Frontal cortex (tissue), 4 donors: ENCODE measurements around the gene C6orf15. TPM values are rescaled to one million over a fixed set of nuclear protein-coding genes. Genes with fewer than 3 reads are reported as not detected.

ENCODE experiments used
- DNase-seq, 2 donors: peaks; one replicate each; pipeline ENCODE4 v3.0.0; 2012; ENCODE audit warnings: low spot score in 2 of 2
- FAIRE-seq: peaks from 2 replicates; lab custom pipeline; 2012; peaks lifted over from hg19 to GRCh38; lab: Jason Lieb, UNC
- total RNA-seq: library from RNA; depleted of rRNA; stranded (reverse); fragments of >200 nt; gene quantifications from one replicate; pipeline ENCODE4 v1.2.3, GENCODE V29; 2014
- donor health status: control.
- donor health status: control.
- donor health status: control.

C6orf15 gene
- total RNA-seq, 1 donor from 2014 or later, result not detected

GRCh38 chr6:31132806-31133205, 20.4 kb upstream of the C6orf15 start:
- no peak for DNase-seq
- no peak for FAIRE-seq

GRCh38 chr6:31131595-31131994, 19.2 kb upstream of the C6orf15 start:
- FAIRE-seq (no peak), DNase-seq (no peak)

DNA sequence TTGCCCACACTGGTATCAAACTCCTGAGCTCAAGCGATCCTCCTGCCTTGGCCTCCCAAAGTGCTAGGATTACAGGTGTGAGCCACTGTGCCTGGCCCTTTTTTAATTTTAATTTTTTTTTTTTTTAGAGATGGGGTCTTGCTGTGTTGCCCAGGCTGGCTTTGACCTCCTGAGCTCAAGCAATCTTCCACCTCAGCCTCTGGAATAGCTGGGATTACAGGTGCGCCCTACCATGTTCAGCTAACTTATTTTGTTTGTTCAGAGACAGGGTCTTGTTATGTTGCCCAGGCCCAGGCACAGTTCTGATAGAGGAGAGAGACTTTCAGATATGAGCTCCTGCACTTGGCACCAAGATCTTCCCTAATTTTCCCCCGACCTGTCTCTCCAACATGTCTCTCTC, 18.4 kb upstream of the C6orf15 start:
- FAIRE-seq (no peak), DNase-seq (no peak)

DNA sequence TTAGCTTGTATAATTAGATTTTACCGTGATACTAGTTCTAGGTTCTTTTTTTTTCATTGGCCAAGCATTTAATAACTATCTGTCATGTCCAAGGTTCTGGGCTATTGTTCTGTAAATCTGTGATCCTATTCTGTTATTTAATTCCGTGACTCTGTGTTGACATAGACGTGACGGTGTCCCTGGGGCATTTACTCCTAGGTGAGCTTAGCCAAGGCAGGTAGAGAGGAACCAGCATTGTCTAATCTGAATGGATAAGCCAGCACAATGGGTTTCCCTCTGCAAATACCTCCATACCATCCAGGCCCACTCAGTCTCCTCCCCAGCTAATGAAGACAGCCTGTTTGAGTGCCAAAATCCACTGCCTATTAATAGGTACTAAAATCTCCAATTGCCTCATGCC, 16.8 kb upstream of the C6orf15 start:
- no peak for DNase-seq
- no peak for FAIRE-seq

DNA sequence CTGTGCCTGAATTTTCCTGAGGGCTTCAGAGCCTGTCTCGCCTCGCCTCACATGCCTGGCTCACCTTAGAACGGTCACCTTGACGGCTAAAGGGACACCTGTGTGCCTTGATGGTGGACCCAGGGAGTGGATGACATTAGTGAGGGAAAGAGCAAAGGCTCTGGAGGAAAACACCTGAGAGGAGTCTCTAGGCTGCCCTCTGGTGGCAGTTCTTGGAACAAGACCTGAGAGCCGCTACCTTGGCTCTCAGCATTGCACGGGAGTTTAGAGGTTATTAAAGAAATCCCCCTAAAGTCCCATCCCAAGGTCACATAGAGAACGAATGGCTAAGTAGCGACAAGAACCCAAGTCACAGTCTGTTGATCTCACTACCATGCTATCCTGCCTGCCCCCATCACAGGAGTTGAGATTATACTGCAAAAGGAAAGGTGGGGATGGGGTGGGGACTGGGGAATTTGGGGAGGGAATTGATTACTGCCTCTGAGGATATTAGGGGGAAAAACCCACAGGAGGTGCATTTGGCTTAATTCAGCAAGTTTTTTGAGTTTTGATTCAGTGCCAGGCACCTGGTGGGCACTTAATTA, 15.8 kb upstream of the C6orf15 start:
- DNase-seq, result peak in 1 of 2 donors; percentile 67
- no peak for FAIRE-seq

DNA sequence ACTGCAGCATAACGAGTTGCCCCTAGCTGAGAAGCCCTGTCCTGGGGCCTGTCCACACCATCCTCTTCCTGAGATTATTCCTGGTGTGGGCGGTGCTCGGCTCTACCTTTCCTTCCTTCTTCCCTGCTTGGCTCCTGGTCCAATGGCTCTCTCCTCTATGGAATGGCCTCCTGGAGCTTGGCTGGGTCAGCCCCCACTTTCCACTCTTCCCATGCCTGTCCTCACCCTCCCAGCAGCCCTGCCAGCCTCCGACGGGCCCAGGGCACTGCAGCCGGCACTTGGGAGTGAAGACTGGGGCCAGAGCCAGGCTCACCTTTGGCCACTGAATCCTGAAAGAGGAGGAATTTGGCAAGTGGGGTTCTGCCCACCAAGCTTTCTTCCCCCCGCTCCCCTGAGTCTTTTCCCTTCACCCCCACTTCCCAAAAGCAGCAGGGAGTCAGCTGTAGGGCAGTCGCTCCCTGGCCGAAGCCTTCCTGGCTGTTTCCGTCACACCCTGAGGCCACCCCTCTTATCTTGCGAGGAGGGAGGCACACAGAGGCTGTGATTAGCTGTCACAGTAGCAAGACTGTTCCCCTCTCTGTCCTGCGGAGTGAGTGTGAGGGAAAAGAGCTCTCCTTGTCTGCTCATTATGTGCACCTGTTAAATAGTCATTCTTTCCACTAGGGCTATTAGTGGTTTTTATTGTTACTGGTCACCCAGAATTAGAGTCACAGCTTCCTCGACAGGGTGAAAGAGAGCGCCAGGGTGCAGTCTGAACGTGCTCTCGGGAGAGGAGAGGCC, 14.2 kb upstream of the C6orf15 start:
- no peak for FAIRE-seq
- no peak for DNase-seq

DNA sequence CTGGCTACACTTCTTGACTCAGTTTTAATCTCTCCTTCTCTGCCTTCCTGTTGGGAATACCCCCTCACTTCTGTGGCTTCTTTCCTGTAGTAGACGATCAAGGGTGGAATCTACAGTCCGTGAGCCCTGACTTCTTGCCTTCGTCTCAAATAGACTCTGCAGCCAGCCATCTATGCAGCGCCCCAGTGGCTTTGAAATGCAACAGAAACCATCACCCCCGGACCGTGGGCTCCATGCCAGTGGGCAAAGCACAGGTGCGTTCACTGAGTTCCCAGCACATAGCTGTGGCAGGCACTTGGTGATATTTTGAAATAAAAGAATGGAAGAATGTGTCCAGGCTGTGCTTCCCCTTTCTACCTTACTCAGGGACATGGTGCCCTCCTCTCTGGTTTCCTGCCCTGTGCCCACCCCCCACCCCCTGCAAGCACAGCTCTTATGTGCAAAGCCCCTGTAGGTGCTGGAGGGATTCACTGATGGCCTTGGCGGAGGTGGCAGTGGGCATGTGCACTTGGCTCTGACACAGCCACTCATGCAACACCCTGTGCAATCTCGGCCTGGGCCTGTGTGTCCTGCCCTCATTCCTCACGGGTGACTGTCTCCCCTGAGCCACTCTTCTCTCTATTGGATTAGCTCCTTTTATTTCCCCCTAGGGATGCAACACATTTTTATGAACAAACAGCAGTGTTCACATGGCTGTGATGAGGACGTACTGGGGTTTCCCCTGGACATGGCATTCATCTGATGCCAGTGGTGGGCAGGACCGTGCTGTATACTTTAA, 13.4 kb upstream of the C6orf15 start:
- FAIRE-seq (no peak), DNase-seq (no peak)

DNA sequence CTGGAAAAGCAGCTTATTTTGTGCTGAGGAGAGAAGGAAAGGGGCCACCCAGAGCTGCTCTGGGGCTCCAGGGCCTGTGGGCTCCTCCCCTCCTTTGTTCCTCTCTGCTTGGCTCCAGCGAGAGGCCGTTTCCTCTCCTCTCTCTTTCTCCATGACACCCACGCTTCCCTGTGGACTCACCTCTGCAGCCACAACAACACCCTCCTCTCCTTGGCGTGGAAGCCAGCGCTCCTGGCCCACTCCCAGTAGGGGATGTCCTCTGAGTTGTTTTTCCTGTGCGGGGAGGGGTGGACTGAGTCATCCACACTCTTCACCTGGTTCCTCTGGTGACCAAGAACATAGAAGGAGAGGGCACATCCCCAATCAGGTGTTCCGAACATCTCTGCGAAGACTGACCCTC, 12.8 kb upstream of the C6orf15 start:
- DNase-seq (no peak), FAIRE-seq (no peak)

DNA sequence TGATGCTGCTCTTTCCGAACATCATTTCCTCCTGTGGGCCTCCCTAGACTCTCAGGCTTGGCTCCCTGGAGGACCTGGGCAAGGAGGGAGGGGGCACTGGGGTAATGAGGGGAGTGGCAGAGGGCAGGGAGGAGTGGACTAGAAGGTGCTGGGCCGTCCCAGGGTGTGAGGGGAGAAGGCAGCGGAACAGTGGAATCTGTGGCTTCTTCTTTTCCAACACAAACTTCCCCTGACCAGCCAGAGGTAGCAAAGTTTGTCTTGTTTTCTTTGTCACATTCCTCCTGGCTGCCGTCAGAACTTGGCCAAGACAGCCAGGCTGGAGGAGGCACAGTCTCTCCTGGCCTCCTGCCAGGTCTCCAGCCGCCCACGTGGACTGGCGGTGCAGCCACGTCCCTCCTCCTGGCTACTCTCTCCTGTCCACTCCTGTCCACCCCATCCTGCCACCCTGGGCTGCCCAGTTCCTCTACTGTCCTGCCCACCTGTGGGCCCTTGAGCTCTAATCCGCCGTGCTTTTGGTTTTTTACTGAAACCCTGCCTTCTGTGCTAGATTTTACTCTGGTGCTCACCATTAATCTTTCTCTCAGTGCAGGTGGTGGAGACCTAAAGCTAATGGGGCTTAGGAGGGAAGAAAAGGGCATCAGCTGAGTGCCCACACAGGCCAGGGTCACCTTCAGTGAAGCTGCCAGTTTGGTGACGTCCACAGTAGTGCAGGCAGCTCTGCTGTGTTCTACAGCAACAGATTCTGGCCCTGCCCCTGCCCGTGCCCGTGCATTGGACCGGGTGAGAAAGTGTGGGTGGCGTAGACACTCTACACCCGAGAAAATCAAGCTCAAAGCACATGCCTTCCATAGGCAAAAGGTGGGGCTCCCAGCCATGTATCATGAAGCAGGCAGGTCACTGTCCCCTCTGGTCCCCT, 10.7 kb upstream of the C6orf15 start:
- peak in 1 of 2 donors; percentile 51 for DNase-seq
- no peak for FAIRE-seq

DNA sequence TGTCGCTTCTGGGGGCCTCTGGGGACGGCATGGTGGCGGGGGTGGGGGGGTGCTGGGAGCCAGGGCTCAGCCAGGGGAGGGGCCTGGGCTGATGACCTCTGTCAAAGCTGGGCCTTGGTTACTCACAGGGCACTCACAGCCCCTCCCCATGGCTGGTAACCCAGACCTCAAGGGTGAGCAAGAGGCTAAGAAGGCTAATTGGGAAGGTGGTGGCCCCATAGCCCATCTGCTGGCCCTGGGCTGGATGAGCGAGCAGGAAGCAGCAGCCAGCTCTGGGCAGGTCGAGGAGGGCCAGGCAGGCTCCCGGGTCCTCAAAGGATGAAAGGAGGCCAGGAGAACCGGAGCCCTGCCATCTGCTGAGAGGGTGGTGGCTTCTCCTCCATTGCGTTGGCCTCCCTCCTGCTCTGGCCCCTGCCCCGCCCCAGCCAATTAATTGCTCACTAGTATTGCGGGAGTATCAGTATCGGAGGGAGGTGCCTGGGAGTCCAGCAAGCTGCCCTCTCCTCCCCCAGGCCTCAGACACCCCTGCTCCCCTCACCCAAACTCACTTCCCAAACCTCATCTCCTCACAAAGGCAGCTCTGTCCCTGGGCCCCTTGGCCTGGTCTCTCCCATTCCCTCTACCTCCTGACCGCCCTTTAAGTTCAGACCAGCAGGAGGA, 8.9 kb upstream of the C6orf15 start:
- no peak for DNase-seq
- no peak for FAIRE-seq

GRCh38 chr6:31120151-31120915, 8.0 kb upstream of the C6orf15 start, which contains the start of gene CDSN:
Gene CDSN (minus strand): TSS chr6:31120446. CDS start chr6:31120419, 27 bp downstream.
- DNase-seq (no peak), FAIRE-seq (no peak)

DNA sequence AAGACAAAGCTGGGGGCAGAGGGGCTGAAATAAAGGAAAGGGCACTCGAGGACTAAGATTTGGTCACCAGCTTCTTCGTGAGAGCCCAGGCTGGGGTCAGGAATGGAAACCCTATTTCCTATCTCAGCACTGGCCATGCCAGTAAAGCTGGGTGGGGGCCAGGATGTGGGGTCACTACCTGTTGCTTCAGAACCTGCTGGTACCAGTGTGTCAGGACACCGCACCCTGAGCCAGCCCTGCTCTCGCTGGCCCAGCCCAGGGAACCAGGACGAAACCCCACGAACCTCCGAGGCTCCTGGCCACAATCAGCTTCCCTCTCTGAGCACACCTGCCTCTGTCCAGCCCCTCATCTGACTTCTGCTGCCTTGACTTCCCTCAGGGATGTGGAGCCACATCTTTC, 5.8 kb upstream of the C6orf15 start:
- FAIRE-seq, result no peak
- no peak for DNase-seq

GRCh38 chr6:31116661-31117385, 4.4 kb upstream of the C6orf15 start:
- DNase-seq (no peak), FAIRE-seq (no peak)

GRCh38 chr6:31115941-31116560, 3.7 kb upstream of the C6orf15 start:
- no peak for DNase-seq
- no peak for FAIRE-seq

DNA sequence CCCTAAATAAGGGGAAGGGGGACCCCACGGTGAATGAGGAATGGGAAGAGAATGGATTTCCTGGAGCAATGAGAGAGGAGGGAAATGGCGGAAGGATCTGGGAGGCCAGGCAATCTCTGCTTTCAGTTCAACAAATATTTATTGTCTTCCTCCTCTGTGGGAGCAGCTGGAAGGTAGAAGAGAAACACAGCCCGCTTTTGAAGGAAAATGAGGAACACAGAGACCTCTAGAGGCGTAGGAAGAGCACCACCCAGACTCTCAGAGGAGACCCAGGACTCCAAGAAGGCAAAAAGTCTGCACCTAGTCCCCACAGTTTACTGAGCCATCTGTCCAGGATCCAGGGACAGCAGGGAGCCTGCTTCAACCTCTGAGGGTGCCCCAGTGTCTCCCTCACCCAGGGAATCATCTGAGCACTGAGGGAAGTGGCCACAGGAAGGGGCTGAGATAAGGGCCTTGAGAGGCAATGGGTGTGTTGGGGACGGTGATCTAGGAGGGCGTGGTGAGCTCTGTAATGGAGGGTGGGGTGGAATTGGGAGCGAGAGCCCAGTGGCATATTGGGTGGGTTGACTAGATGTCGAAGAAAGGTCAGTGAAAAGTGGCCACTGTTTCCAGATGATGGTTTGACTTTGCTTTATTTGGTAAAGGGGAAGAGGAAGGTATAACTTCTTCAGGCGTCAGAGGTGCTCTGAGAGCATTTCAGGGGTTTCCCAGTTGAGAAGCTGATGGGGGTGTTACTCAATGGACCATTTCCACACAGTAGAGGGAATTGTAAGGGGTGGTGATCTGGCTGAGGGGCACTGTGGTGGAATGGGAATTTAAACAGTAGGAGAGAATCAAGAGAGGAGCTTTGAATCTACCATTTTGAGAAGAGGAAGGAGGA, 2.8 kb upstream of the C6orf15 start:
- no peak for FAIRE-seq

DNA sequence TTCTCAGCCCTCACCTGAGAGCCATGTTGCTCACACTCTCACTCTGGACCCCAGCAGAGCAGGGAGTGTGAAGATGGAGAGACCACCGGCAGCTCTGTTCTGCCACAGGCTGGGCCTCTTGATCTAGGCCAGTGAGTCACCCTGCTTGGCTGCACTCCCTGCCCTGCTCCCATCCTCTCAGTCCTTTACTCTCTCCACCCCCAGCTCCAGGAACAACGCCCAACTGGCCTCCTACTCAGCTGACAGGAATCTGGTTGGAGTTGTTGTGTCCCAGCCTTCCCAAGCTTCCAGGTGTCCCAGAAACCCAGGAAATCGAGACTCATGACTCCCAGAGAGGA, 2.1 kb upstream of the C6orf15 start, which contains the start of gene PSORS1C1:
PSORS1C1 (plus strand) TSS at position 260 of the 338 bp plus-strand sequence. CDS start 14,833 bp downstream, outside the sequence.
- FAIRE-seq (no peak), DNase-seq (peak in 1 of 2 donors; percentile 66)

More for the DNA sequence above, 2.8 kb upstream of the C6orf15 start:
- DNase-seq, result no peak
